DND-41 (cell line): ENCODE data around the gene TBX19.

Experiments used
- ATAC-seq: fragments of 200-7000 bp; cut with Tn5 transposase; 3 replicates; pipeline ENCODE4 v1.9.1; 2021; ENCODE audit warnings: low read depth; ENCODE audit not compliant: insufficient read depth
- DNase-seq: peaks from one replicate; pipeline ENCODE4 v3.0.0-alpha.2; 2020
- H2AFZ ChIP-seq: 2 replicates; pipeline ENCODE4 v1.6.0; 2012; ENCODE audit warnings: low read depth, low read length
- H3K27ac ChIP-seq: 2 replicates; pipeline ENCODE4 v1.5.1; 2012; ENCODE audit warnings: low read length, inconsistent platforms
- H3K27me3 ChIP-seq: fragments of 200-600 bp; sonication (generic); 2 replicates; pipeline ENCODE4 v1.6.0; 2012; ENCODE audit warnings: low read length, mild to moderate bottlenecking, inconsistent platforms; ENCODE audit not compliant: insufficient read depth, poor library complexity
- H3K36me3 ChIP-seq: 2 replicates; pipeline ENCODE4 v1.5.1; 2012; ENCODE audit warnings: low read length, inconsistent platforms; ENCODE audit not compliant: insufficient read depth
- H3K4me1 ChIP-seq: 2 replicates; pipeline ENCODE4 v1.5.1; 2012; ENCODE audit warnings: mild to moderate bottlenecking, low read length; ENCODE audit not compliant: insufficient read depth
- H3K4me2 ChIP-seq: 2 replicates; pipeline ENCODE4 v1.6.0; 2012; ENCODE audit warnings: mild to moderate bottlenecking, moderate library complexity, low read length, inconsistent platforms; ENCODE audit not compliant: insufficient read depth
- H3K4me3 ChIP-seq, 2 experiments: fragments of 200-600 bp in 1 of 2; shearing (Covaris generic) in 1 of 2; 2 replicates each; pipeline ENCODE4 v1.5.1; 2012 to 2016; ENCODE audit warnings: inconsistent platforms in 2 of 2, low read length in 2 of 2, mild to moderate bottlenecking in 2 of 2, low read depth in 1 of 2, moderate library complexity in 1 of 2
- H3K79me2 ChIP-seq: 2 replicates; pipeline ENCODE4 v1.6.0; 2012; ENCODE audit warnings: low read length, inconsistent platforms; ENCODE audit not compliant: insufficient read depth
- H3K9ac ChIP-seq: 2 replicates; pipeline ENCODE4 v1.6.0; 2012; ENCODE audit warnings: low read depth, mild to moderate bottlenecking, inconsistent platforms, low read length, moderate library complexity
- H3K9me3 ChIP-seq: 2 replicates; pipeline ENCODE4 v1.5.1; 2012; ENCODE audit warnings: low read length, moderate library complexity, mild to moderate bottlenecking, inconsistent platforms; ENCODE audit not compliant: insufficient read depth, severe bottlenecking
- H4K20me1 ChIP-seq: 2 replicates; pipeline ENCODE4 v1.6.0; 2012; ENCODE audit warnings: low read length; ENCODE audit not compliant: insufficient read depth
- EZH2 ChIP-seq: IDR thresholded peaks from 3 replicates; pipeline ENCODE4 v1.6.1; 2012; ENCODE audit warnings: borderline replicate concordance, low read depth, mild to moderate bottlenecking, moderate library complexity, low read length, inconsistent platforms; ENCODE audit not compliant: severe bottlenecking
- TF ChIP-seq, protein P1 (sequence below): IDR thresholded peaks from 2 replicates; pipeline ENCODE4 v1.5.1; 2012; ENCODE audit warnings: borderline replicate concordance, low read length, moderate library complexity, mild to moderate bottlenecking; ENCODE audit not compliant: poor library complexity, severe bottlenecking; ENCODE audit errors: extremely low read depth

TBX19 gene

DNA sequence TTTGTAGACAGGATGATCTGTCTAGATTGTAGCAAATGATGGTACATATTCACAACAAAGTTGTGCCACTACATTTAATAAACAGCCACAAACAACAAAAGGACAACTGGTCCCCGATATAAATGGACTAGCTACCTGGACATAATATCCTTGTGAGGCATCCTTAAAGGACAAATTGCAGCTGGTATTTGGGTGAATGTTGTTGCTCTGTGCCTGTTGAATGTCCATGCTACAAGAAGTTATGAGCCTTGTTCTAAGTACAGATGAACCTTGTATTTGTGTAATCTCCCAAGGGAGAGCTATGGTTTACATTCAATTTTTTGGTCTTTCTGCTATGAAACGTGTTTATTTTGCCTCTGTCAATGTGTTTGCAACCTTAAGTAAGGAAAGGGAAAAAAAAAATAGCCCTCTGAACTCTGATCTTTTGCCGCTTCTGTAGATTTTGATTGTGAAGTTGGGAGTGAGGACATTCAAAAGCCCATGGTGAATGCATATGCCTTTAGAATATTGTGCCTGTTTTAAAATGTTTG, 28.4 kb upstream of the TBX19 start:
- peaks cover 5% of the 10 kb centered on the region; the same call in 1 of the 2 replicates for H4K20me1 ChIP-seq

DNA sequence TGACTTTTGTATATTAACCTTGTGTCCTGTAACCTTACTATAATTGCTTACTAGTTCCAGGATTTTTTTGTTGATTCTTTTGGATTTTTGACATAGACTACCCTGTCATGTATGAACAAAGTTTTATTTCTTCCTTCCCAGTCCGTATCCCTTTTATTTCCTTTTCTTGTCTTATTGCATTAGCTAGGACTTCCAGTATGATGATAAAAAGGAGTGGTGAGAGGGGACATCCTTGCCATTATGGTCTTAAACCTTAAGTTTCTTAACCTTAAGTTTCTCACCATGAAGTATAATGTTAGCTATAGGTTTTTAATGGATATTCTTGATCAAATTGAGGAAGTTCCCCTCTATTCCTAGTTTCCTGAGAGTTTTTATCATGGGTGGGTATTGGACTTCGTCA, 24.5 kb upstream of the TBX19 start:
- Histone ChIP-seq H3K4me3 (no peak overlapping the region), H3K27ac (no peak overlapping the region), H3K9ac (no peak overlapping the region), H3K79me2 (no peaks in the 10 kb centered on the region; the same call in 1 of the 2 replicates), H3K36me3 (peaks cover 23% of the 10 kb centered on the region; the same call in 1 of the 2 replicates), H2AFZ (no peak overlapping the region), H4K20me1 (no peaks in the 10 kb centered on the region), H3K4me2 (no peak overlapping the region), H3K27me3 (no peaks in the 10 kb centered on the region), H3K9me3 (peaks cover 17% of the 10 kb centered on the region), H3K4me1 (no peaks in the 10 kb centered on the region)
- DNase-seq (no peak), ATAC-seq (no peak)
- TF ChIP-seq, protein P1, sequence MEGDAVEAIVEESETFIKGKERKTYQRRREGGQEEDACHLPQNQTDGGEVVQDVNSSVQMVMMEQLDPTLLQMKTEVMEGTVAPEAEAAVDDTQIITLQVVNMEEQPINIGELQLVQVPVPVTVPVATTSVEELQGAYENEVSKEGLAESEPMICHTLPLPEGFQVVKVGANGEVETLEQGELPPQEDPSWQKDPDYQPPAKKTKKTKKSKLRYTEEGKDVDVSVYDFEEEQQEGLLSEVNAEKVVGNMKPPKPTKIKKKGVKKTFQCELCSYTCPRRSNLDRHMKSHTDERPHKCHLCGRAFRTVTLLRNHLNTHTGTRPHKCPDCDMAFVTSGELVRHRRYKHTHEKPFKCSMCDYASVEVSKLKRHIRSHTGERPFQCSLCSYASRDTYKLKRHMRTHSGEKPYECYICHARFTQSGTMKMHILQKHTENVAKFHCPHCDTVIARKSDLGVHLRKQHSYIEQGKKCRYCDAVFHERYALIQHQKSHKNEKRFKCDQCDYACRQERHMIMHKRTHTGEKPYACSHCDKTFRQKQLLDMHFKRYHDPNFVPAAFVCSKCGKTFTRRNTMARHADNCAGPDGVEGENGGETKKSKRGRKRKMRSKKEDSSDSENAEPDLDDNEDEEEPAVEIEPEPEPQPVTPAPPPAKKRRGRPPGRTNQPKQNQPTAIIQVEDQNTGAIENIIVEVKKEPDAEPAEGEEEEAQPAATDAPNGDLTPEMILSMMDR: no peak
- TF ChIP-seq EZH2: no peak

More for the DNA sequence above, 28.4 kb upstream of the TBX19 start:
- Histone ChIP-seq H3K4me1 (no peaks in the 10 kb centered on the region), H3K9ac (no peak overlapping the region), H3K27ac (no peak overlapping the region), H3K9me3 (peaks cover 17% of the 10 kb centered on the region), H3K79me2 (peaks cover 17% of the 10 kb centered on the region), H2AFZ (no peak overlapping the region), H3K36me3 (peaks cover 47% of the 10 kb centered on the region), H3K27me3 (no peaks in the 10 kb centered on the region), H3K4me3 (no peak overlapping the region), H3K4me2 (no peak overlapping the region)
- no peak for TF ChIP-seq EZH2
- TF ChIP-seq, protein P1: no peak
- DNase-seq (no peak), ATAC-seq (no peak)

DNA sequence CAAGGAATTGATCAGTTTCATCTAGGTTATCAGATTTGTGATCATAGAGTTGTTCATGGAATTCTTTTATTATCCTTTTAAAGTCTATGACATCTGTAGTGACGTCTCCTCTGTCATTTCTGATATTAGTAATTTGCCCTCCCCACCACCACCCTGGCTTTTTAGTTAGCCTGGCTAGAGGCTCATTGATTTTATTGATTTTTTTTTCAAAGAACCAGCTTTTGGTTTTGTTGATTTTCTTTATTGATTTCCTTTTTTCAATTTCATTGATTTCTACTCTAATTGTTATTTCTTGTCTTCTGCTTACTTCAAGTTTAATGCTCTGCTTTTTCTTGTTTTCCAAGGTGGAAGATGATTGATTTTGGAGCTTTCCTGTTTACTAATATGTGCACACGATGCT, 23.3 kb upstream of the TBX19 start:
- Histone ChIP-seq H3K4me3 (no peak overlapping the region), H3K79me2 (no peaks in the 10 kb centered on the region), H2AFZ (no peak overlapping the region), H3K9me3 (peaks cover 17% of the 10 kb centered on the region), H3K27ac (no peak overlapping the region), H3K9ac (no peak overlapping the region), H3K4me1 (no peaks in the 10 kb centered on the region), H3K36me3 (peaks cover 16% of the 10 kb centered on the region; the same call in 1 of the 2 replicates), H3K27me3 (no peaks in the 10 kb centered on the region), H4K20me1 (no peaks in the 10 kb centered on the region), H3K4me2 (no peak overlapping the region)
- TF ChIP-seq EZH2: no peak
- TF ChIP-seq, protein P1: no peak
- no peak for DNase-seq
- ATAC-seq: no peak
